Ovary (tissue), 9 donors: ENCODE data around the gene AGBL4. TPM values are rescaled to one million over a fixed set of nuclear protein-coding genes. Genes with fewer than 3 reads are reported as not detected.

ENCODE experiments used
- DNase-seq, 5 donors: peaks; one replicate each; pipeline ENCODE4 v3.0.0-alpha.2; 2019 to 2020
- H3K27ac ChIP-seq, 2 donors: fragments of 200-600 bp; one replicate each; pipeline versions ENCODE4 v1.5.1 to v1.8.0; 2019 to 2022
- H3K27me3 ChIP-seq: fragments of 200-600 bp; one replicate; pipeline ENCODE4 v1.8.0; 2022
- H3K36me3 ChIP-seq: fragments of 200-600 bp; sonication (generic); one replicate; pipeline ENCODE4 v1.5.1; 2019
- H3K4me1 ChIP-seq: one replicate; pipeline ENCODE4 v1.8.1; 2013; ENCODE audit warnings: mild to moderate bottlenecking, moderate library complexity; ENCODE audit not compliant: insufficient read depth
- H3K4me3 ChIP-seq: fragments of 200-600 bp; sonication (generic); one replicate; pipeline ENCODE4 v1.5.1; 2017
- H3K9me3 ChIP-seq, 2 donors: fragments of 200-600 bp in 1 of 2; sonication (generic) in 1 of 2; one replicate each; pipeline versions ENCODE4 v1.5.1 to v1.8.1; 2013 to 2019; ENCODE audit warnings: mild to moderate bottlenecking in 1 of 2, moderate library complexity in 1 of 2
- CTCF ChIP-seq, 3 donors: fragments of 450-650 bp in 2 of 3; fragments of 200-600 bp in 1 of 3; IDR thresholded peaks; one replicate each; pipeline versions ENCODE4 v1.5.1 to v1.8.0; 2016 to 2022; ENCODE audit warnings: antibody characterized with exemption in 3 of 3, mild to moderate bottlenecking in 1 of 3
- EP300 ChIP-seq: sonication (generic); formaldehyde crosslinking; IDR thresholded peaks from one replicate; pipeline ENCODE4 v1.6.1; 2017; ENCODE audit warnings: antibody characterized with exemption
- POLR2A ChIP-seq: fragments of 450-650 bp; IDR thresholded peaks from one replicate; pipeline ENCODE4 v1.6.1; 2017; ENCODE audit warnings: antibody characterized with exemption, mild to moderate bottlenecking, moderate library complexity
- WGBS, 3 donors: extraction: QIAGEN DNeasy Blood & Tissue Kit in 1 of 3; methylation state at CpG; one replicate each; pipeline versions ENCODE4 v1.1.5 to v1.1.7; 2013 to 2017; 5-methylcytosine and 5-hydroxymethylcytosine counted together
- intact Hi-C, 4 donors: fragments of 100-400 bp; cut with DNase I; formaldehyde crosslinking; loops; one replicate each; pipeline versions ENCODE4 v1.11.0 to v1.15.1; 2022 to 2023
- polyA plus RNA-seq, 2 donors: library from polyadenylated mRNA; stranded (reverse); fragments of 200-250 nt in 1 of 2; fragments of 350-450 nt in 1 of 2; fragmentation: Illumina TruSeq in 1 of 2; extraction: RNeasy Lipid Tissue Mini Kit (QIAGEN cat#74804) in 1 of 2; gene quantifications; one replicate each; pipeline ENCODE4 v1.2.3, GENCODE V29; 2013 to 2014
- total RNA-seq, 7 donors: library from RNA; depleted of rRNA in 2 of 7; stranded (reverse); fragments of >200 nt in 2 of 7; fragmentation: NEBNext Ultra II Directional in 3 of 7; extraction: Animal tissue kit (Norgen Biotek cat#: 25700) in 3 of 7; gene quantifications; one replicate each; pipeline versions ENCODE4 v1.1.0 to v1.2.4, GENCODE V29; 2016 to 2023
- donor health status: DM: no; HTN: no; CAD: no; lungs with moderate emphysema.
- donor health status: DM: no; HTN: no; CAD: no.
- donor health status: Bipolar disorder and iron deficiency.
- donor health status: DM: yes; HTN: yes; CAD: no.
- donor health status: DM: no; HTN: no; CAD: no.
- donor health status: DM: yes; HTN: yes; CAD: no.

AGBL4 gene
- total and polyA plus RNA-seq, 9 donors, result 0.15 to 6.2 (median 0.64) TPM

- intact Hi-C loops, result no loop called here
- Histone ChIP-seq H3K27me3 (no peaks in the 10 kb centered on the region), H3K9me3 (no peaks in the 10 kb centered on the region), H3K27ac (no peak overlapping the region), H3K4me1 (no peaks in the 10 kb centered on the region), H3K36me3 (no peaks in the 10 kb centered on the region), H3K4me3 (no peak overlapping the region)
- peak in 1 of 5 donors; percentile 10 for DNase-seq
- 30 to 40% (median 35%) methylated on average over 9 of the region's 9 CpGs for WGBS, 3 donors
- no peak for TF ChIP-seq EP300
These were observed 1404.2 kb downstream of the AGBL4 start for GRCh38 chr1:48619539-48619938.

- no peaks in the 10 kb centered on the region for H3K27me3 ChIP-seq
- H3K27ac ChIP-seq, result no peak overlapping the region
- intact Hi-C loops, result no loop called here
- H3K9me3 ChIP-seq, result no peaks in the 10 kb centered on the region
- no peak for TF ChIP-seq POLR2A
- TF ChIP-seq EP300, result no peak
- no peak for TF ChIP-seq CTCF (IDR thresholded peaks at IDR 0.05)
- no peaks in the 10 kb centered on the region for H3K4me1 ChIP-seq
- H3K36me3 ChIP-seq, result no peaks in the 10 kb centered on the region
- H3K4me3 ChIP-seq, result no peak overlapping the region
- 52 to 61% (median 56%) methylated on average over 3 of the region's 3 CpGs for WGBS, 3 donors
- no peak for DNase-seq
These were observed 1406.5 kb downstream of the AGBL4 start for GRCh38 chr1:48617252-48617651.

- no peak for TF ChIP-seq CTCF (IDR thresholded peaks at IDR 0.05)
- TF ChIP-seq POLR2A, result no peak
- TF ChIP-seq EP300, result no peak
- Histone ChIP-seq H3K27ac (no peak overlapping the region), H3K4me1 (no peaks in the 10 kb centered on the region), H3K4me3 (no peak overlapping the region), H3K36me3 (no peaks in the 10 kb centered on the region), H3K9me3 (no peaks in the 10 kb centered on the region), H3K27me3 (no peaks in the 10 kb centered on the region)
- no peak for DNase-seq
- 61 to 65% (median 64%) methylated on average over 2 of the region's 2 CpGs for WGBS, 3 donors
- intact Hi-C loops, result no loop called here
These were observed 1407.0 kb downstream of the AGBL4 start for GRCh38 chr1:48616710-48617109.

- no peaks in the 10 kb centered on the region for H3K36me3 ChIP-seq
- intact Hi-C loops, result no loop called here
- H3K27me3 ChIP-seq, result no peaks in the 10 kb centered on the region
- H3K9me3 ChIP-seq, result no peaks in the 10 kb centered on the region
- no peak overlapping the region for H3K4me3 ChIP-seq
- WGBS, 3 donors, result 85 to 89% (median 87%) methylated on average over 2 of the region's 2 CpGs
- H3K27ac ChIP-seq, result no peak overlapping the region
- DNase-seq, result no peak
- no peaks in the 10 kb centered on the region for H3K4me1 ChIP-seq
- TF ChIP-seq POLR2A (no peak), EP300 (no peak)
These were observed 1411.9 kb downstream of the AGBL4 start for GRCh38 chr1:48611841-48612240.

- TF ChIP-seq EP300, result no peak
- no peak for TF ChIP-seq CTCF (IDR thresholded peaks at IDR 0.05)
- TF ChIP-seq POLR2A, result no peak
- peak in 2 of 5 donors; percentile 14 to 32 for DNase-seq
- H3K27ac ChIP-seq, result no peak overlapping the region
- H3K4me3 ChIP-seq, result no peak overlapping the region
- intact Hi-C loops, result no loop called here
- 46 to 54% (median 52%) methylated on average over 3 of the region's 3 CpGs for WGBS, 3 donors
- no peaks in the 10 kb centered on the region for H3K27me3 ChIP-seq
- H3K9me3 ChIP-seq, result no peaks in the 10 kb centered on the region
- no peaks in the 10 kb centered on the region for H3K4me1 ChIP-seq
- no peaks in the 10 kb centered on the region for H3K36me3 ChIP-seq
These were observed 1412.9 kb downstream of the AGBL4 start for GRCh38 chr1:48610628-48611542.
